ENCODE results near the gene NPTN.
A peak's percentile ranks its signal among the peaks of the same experiment; 100 is the strongest.

Gene NPTN

GRCh38 chr15:73633111-73633990, at the start of gene NPTN:
Gene NPTN (minus strand): TSS chr15:73633389. CDS start chr15:73633215, 174 bp downstream.
- Histone ChIP-seq H3K9ac (ENCODE audit: low read depth, low read length) (peak within 1 kb of the TSS; percentile 76), H3K4me1 (ENCODE audit: control insufficient read depth, insufficient read depth, low read length) (peaks cover 37% of the 10 kb centered on the region), H3K27me3 (ENCODE audit: control insufficient read depth, insufficient read depth, low read length) (no peaks in the 10 kb centered on the region; the same call in 1 of the 2 replicates), H3K9me3 (ENCODE audit: control insufficient read depth, insufficient read depth, low read length) (no peaks in the 10 kb centered on the region), H3K36me3 (ENCODE audit: control insufficient read depth, insufficient read depth, low read length) (no peaks in the 10 kb centered on the region), H3K4me3 (ENCODE audit: low read depth, low read length) (peak within 1 kb of the TSS; percentile 82), H3K27ac (ENCODE audit: low read depth, low read length) (peak within 1 kb of the TSS; percentile 75)

GRCh38 chr15:73682600-73683090, 49.5 kb upstream of the NPTN start:
- Histone ChIP-seq H3K9ac (ENCODE audit: low read depth, low read length) (no peak overlapping the region), H3K27ac (ENCODE audit: low read depth, low read length) (no peak overlapping the region), H3K4me1 (ENCODE audit: control insufficient read depth, insufficient read depth, low read length) (peaks cover 12% of the 10 kb centered on the region; the same call in 1 of the 2 replicates), H3K4me3 (ENCODE audit: low read depth, low read length) (no peak overlapping the region), H3K36me3 (ENCODE audit: control insufficient read depth, insufficient read depth, low read length) (no peaks in the 10 kb centered on the region), H3K27me3 (ENCODE audit: control insufficient read depth, insufficient read depth, low read length) (no peaks in the 10 kb centered on the region), H3K9me3 (ENCODE audit: control insufficient read depth, insufficient read depth, low read length) (no peaks in the 10 kb centered on the region)

GRCh38 chr15:73681856-73682599, 48.8 kb upstream of the NPTN start:
- Histone ChIP-seq H3K9ac (ENCODE audit: low read depth, low read length) (no peak overlapping the region), H3K27ac (ENCODE audit: low read depth, low read length) (no peak overlapping the region), H3K27me3 (ENCODE audit: control insufficient read depth, insufficient read depth, low read length) (no peaks in the 10 kb centered on the region), H3K36me3 (ENCODE audit: control insufficient read depth, insufficient read depth, low read length) (no peaks in the 10 kb centered on the region), H3K9me3 (ENCODE audit: control insufficient read depth, insufficient read depth, low read length) (no peaks in the 10 kb centered on the region), H3K4me1 (ENCODE audit: control insufficient read depth, insufficient read depth, low read length) (peaks cover 12% of the 10 kb centered on the region; the same call in 1 of the 2 replicates), H3K4me3 (ENCODE audit: low read depth, low read length) (no peak overlapping the region)

GRCh38 chr15:73681063-73681462, 47.9 kb upstream of the NPTN start:
- no peaks in the 10 kb centered on the region for H3K27me3 ChIP-seq (ENCODE audit: control insufficient read depth, insufficient read depth, low read length)
- H3K4me3 ChIP-seq (ENCODE audit: low read depth, low read length), result no peak overlapping the region
- no peak overlapping the region for H3K9ac ChIP-seq (ENCODE audit: low read depth, low read length)
- H3K36me3 ChIP-seq (ENCODE audit: control insufficient read depth, insufficient read depth, low read length), result no peaks in the 10 kb centered on the region
- no peaks in the 10 kb centered on the region for H3K9me3 ChIP-seq (ENCODE audit: control insufficient read depth, insufficient read depth, low read length)
- H3K4me1 ChIP-seq (ENCODE audit: control insufficient read depth, insufficient read depth, low read length), result peaks cover 7% of the 10 kb centered on the region; the same call in 1 of the 2 replicates
- H3K27ac ChIP-seq (ENCODE audit: low read depth, low read length), result no peak overlapping the region

GRCh38 chr15:73680549-73680948, 47.4 kb upstream of the NPTN start:
- Histone ChIP-seq H3K36me3 (ENCODE audit: control insufficient read depth, insufficient read depth, low read length) (no peaks in the 10 kb centered on the region), H3K9ac (ENCODE audit: low read depth, low read length) (no peak overlapping the region), H3K4me1 (ENCODE audit: control insufficient read depth, insufficient read depth, low read length) (0 out of 2 replicates have a peak, but pooled peaks cover 1% of the 10 kb centered on the region), H3K27ac (ENCODE audit: low read depth, low read length) (no peak overlapping the region), H3K27me3 (ENCODE audit: control insufficient read depth, insufficient read depth, low read length) (no peaks in the 10 kb centered on the region), H3K9me3 (ENCODE audit: control insufficient read depth, insufficient read depth, low read length) (no peaks in the 10 kb centered on the region), H3K4me3 (ENCODE audit: low read depth, low read length) (no peak overlapping the region)

- Histone ChIP-seq H3K27ac (ENCODE audit: low read depth, low read length) (no peak overlapping the region), H3K4me1 (ENCODE audit: control insufficient read depth, insufficient read depth, low read length) (no peaks in the 10 kb centered on the region), H3K36me3 (ENCODE audit: control insufficient read depth, insufficient read depth, low read length) (no peaks in the 10 kb centered on the region), H3K27me3 (ENCODE audit: control insufficient read depth, insufficient read depth, low read length) (no peaks in the 10 kb centered on the region), H3K9me3 (ENCODE audit: control insufficient read depth, insufficient read depth, low read length) (no peaks in the 10 kb centered on the region), H3K4me3 (ENCODE audit: low read depth, low read length) (no peak overlapping the region), H3K9ac (ENCODE audit: low read depth, low read length) (no peak overlapping the region)
Measured at GRCh38 chr15:73679964-73680363, 46.8 kb upstream of the NPTN start.

- H3K9ac ChIP-seq (ENCODE audit: low read depth, low read length), result no peak overlapping the region
- H3K27ac ChIP-seq (ENCODE audit: low read depth, low read length), result no peak overlapping the region
- H3K4me3 ChIP-seq (ENCODE audit: low read depth, low read length), result no peak overlapping the region
- no peaks in the 10 kb centered on the region for H3K9me3 ChIP-seq (ENCODE audit: control insufficient read depth, insufficient read depth, low read length)
- no peaks in the 10 kb centered on the region for H3K27me3 ChIP-seq (ENCODE audit: control insufficient read depth, insufficient read depth, low read length)
- H3K36me3 ChIP-seq (ENCODE audit: control insufficient read depth, insufficient read depth, low read length), result no peaks in the 10 kb centered on the region
- no peaks in the 10 kb centered on the region for H3K4me1 ChIP-seq (ENCODE audit: control insufficient read depth, insufficient read depth, low read length)
Measured at GRCh38 chr15:73679180-73679579, 46.0 kb upstream of the NPTN start.

GRCh38 chr15:73678498-73678897, 45.3 kb upstream of the NPTN start:
- Histone ChIP-seq H3K27me3 (ENCODE audit: control insufficient read depth, insufficient read depth, low read length) (no peaks in the 10 kb centered on the region), H3K27ac (ENCODE audit: low read depth, low read length) (no peak overlapping the region)

GRCh38 chr15:73677733-73678132, 44.5 kb upstream of the NPTN start:
- Histone ChIP-seq H3K4me3 (ENCODE audit: low read depth, low read length) (no peak overlapping the region), H3K27ac (ENCODE audit: low read depth, low read length) (no peak overlapping the region), H3K9ac (ENCODE audit: low read depth, low read length) (no peak overlapping the region), H3K36me3 (ENCODE audit: control insufficient read depth, insufficient read depth, low read length) (no peaks in the 10 kb centered on the region), H3K4me1 (ENCODE audit: control insufficient read depth, insufficient read depth, low read length) (no peaks in the 10 kb centered on the region), H3K27me3 (ENCODE audit: control insufficient read depth, insufficient read depth, low read length) (no peaks in the 10 kb centered on the region), H3K9me3 (ENCODE audit: control insufficient read depth, insufficient read depth, low read length) (no peaks in the 10 kb centered on the region)

More at GRCh38 chr15:73678498-73678897, 45.3 kb upstream of the NPTN start:
- Histone ChIP-seq H3K36me3 (ENCODE audit: control insufficient read depth, insufficient read depth, low read length) (no peaks in the 10 kb centered on the region), H3K9me3 (ENCODE audit: control insufficient read depth, insufficient read depth, low read length) (no peaks in the 10 kb centered on the region), H3K4me1 (ENCODE audit: control insufficient read depth, insufficient read depth, low read length) (no peaks in the 10 kb centered on the region), H3K9ac (ENCODE audit: low read depth, low read length) (no peak overlapping the region), H3K4me3 (ENCODE audit: low read depth, low read length) (no peak overlapping the region)

- no peaks in the 10 kb centered on the region for H3K4me1 ChIP-seq (ENCODE audit: control insufficient read depth, insufficient read depth, low read length)
- H3K9ac ChIP-seq (ENCODE audit: low read depth, low read length), result no peak overlapping the region
- H3K4me3 ChIP-seq (ENCODE audit: low read depth, low read length), result no peak overlapping the region
- H3K9me3 ChIP-seq (ENCODE audit: control insufficient read depth, insufficient read depth, low read length), result no peaks in the 10 kb centered on the region
- no peaks in the 10 kb centered on the region for H3K36me3 ChIP-seq (ENCODE audit: control insufficient read depth, insufficient read depth, low read length)
- no peaks in the 10 kb centered on the region for H3K27me3 ChIP-seq (ENCODE audit: control insufficient read depth, insufficient read depth, low read length)
- no peak overlapping the region for H3K27ac ChIP-seq (ENCODE audit: low read depth, low read length)
Measured at GRCh38 chr15:73677146-73677607, 44.0 kb upstream of the NPTN start.

- no peaks in the 10 kb centered on the region for H3K27me3 ChIP-seq (ENCODE audit: control insufficient read depth, insufficient read depth, low read length)
- no peak overlapping the region for H3K27ac ChIP-seq (ENCODE audit: low read depth, low read length)
- H3K36me3 ChIP-seq (ENCODE audit: control insufficient read depth, insufficient read depth, low read length), result no peaks in the 10 kb centered on the region
- H3K4me1 ChIP-seq (ENCODE audit: control insufficient read depth, insufficient read depth, low read length), result no peaks in the 10 kb centered on the region
- H3K9ac ChIP-seq (ENCODE audit: low read depth, low read length), result no peak overlapping the region
- H3K9me3 ChIP-seq (ENCODE audit: control insufficient read depth, insufficient read depth, low read length), result no peaks in the 10 kb centered on the region
- H3K4me3 ChIP-seq (ENCODE audit: low read depth, low read length), result no peak overlapping the region
Measured at GRCh38 chr15:73674587-73674986, 41.4 kb upstream of the NPTN start.

Measured in HUES48 (cell line).